Cerebellar cortex (tissue), 1 donor: ENCODE results near the gene CDCP1.
"Not testable (repeated sequence)": the region's sequence is repeated elsewhere in the genome, so short reads cannot be mapped to it uniquely, and the experiment has no call there.

Experiments used
- DNase-seq: peaks from one replicate; pipeline ENCODE4 v3.0.0-alpha.2; 2015; ENCODE audit warnings: low spot score

The CDCP1 gene

DNA sequence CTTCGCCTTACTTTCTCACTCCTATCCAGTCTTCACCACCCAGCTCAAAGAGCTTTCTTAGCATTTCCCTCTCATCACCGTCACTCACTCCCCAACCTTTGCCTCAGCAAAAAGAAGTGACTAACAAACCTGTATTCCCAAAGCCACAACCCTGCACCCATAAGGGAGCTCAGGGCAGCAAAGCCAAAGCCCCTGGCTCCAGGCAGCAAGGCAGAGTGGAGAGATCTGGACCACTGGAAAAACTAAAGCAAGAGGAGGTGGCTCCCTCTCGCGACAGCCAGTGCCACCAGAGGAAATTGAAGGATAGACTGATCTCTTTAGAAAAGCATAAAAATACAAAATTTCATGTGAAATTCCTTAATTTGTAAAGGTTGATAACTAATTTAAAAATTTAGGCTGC is 25.1 kb upstream of the CDCP1 start:
- no peak for DNase-seq

DNA sequence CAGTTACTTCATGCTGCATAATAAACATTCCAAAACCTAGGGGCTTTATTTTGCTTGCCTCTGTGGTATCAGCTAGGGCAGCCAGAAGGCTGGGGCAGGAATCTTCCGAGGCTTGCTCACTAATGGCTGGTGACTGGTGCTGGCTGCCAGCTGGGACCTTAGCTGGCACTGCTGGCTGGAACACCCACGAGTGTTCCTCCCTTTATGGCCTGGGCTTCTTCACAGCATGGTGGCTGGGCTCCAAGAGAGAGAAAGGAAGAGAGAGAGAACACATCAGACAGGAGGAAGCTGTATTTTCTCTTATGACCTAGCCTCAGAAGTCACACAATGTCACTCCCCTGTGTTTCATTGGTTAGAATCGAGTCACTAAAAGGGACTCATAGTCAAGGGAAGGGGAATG is 23.9 kb upstream of the CDCP1 start:
- no peak for DNase-seq

DNA sequence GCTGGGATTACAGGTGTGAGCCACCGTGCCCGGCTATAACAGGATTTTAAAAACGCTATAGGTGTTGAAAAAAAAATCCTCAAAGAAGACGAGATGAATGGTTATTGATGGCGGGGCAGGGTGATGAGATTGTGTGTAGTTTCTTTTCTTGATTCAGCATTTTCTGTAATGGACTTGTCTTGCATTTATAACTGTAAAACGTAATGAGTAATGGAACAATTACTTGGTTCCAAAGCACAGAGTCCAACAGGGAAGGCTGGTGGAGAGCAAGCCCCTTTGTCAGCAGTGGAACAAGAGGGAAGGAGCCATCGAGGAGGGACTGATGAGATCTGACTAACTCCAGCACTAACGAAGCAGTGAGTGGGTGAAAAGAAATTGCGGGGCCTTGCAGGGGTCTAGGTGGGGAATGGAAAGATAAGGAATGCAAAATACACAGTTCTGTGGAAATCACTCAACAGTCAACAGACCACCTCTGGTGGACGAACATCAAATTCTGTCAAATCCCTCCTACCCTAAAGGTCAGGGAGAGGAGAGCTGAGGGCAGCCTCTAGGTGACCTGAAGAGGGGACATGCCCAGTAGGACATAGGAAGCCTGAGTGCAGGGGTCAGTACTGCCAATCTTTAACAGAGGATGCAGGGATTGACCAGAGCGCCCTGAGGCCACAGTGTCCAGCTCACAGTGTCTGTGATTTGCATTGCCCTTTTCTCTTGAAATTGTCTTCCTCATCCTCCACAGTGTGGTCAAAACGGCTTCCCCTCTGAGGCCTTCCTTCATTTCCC is 23.1 kb upstream of the CDCP1 start:
- no peak for DNase-seq

DNA sequence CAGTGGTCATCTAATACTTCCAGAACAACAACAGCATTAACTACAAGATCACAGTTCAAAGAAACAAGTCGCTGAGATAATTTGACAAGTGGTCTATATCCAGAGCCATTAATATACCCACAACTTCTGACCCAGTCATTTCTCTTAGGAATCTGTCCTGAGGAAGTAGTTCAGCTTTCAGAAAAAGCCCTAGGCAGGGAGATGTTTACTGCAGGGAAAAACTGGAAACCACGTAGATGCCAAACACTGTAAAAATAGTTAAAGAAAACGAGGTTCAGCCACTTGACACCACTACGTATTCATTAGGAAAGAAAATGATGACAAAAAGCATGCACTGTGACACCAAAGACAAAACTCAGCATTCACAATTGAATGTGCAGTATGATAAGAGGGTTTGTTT is 22.3 kb upstream of the CDCP1 start:
- DNase-seq, result no peak

DNA sequence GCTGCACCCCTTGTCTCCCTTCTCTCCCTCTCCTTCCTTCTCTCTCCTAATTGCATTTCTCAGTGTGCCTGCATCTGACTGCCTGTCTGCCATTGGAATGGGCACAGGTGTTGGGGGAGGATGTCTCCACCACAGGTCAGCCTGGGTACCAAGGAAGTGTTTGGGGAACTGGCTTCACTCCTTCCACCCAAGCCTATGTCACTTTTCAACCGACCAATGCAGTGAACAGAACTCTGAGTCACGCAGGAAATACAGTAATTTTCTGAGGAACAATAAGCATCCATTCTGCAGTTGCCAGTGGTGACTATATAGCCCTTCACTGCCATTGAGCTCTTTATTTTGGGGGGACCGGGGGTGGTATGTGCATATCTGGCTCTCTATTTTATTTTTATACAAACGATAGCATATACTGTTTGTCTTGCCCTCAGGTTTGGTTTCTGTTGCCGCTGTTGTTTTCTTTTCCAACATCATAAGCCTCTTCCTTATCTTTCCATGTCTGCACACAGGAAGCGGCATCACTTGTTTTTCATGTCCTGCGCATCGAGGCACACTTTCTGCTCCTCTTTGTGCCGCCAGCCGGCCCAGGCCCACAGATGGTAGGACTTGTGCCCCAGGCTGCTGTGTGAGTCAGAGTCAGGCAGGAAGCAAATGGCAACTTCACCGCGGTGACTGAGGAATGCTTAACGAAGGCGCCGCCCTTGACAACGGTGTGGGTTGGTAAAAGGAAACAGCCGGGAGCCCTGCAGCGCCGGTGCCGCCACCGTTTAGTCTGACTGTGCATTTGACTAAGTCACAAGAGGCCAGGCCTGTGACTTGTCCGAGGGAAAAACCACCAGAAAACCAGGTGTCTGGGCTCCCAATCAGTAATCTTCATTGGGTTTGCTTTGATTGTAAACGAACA is 21.1 kb upstream of the CDCP1 start:
- peak; percentile 52 for DNase-seq

DNA sequence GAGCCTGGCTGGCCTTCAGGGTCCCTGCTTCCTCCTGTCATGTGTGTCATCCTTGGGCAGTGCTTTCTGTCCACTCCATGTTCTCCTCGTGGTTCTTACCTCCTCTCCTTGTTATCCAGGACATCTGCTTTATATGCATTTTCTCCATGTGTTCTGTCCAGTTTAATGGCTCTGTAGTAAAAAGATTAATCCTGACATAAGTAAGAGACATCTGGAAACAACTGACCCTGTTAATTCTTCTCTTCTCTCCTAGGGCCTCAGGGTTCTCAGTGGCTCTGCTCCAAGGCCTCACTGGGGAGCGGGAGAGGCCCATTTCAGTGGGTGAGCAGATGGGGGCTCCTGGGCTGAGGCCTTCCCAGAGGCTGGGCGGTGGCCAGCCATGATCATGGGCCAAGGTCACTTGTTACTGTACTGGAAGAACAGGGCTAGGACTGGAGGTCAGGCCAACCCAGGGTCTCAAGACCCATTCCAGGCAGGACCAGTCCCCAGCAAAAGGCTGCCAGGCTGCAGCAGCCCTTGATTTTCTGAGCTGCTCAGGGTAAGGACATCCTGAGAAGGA is 20.2 kb upstream of the CDCP1 start:
- no peak for DNase-seq

DNA sequence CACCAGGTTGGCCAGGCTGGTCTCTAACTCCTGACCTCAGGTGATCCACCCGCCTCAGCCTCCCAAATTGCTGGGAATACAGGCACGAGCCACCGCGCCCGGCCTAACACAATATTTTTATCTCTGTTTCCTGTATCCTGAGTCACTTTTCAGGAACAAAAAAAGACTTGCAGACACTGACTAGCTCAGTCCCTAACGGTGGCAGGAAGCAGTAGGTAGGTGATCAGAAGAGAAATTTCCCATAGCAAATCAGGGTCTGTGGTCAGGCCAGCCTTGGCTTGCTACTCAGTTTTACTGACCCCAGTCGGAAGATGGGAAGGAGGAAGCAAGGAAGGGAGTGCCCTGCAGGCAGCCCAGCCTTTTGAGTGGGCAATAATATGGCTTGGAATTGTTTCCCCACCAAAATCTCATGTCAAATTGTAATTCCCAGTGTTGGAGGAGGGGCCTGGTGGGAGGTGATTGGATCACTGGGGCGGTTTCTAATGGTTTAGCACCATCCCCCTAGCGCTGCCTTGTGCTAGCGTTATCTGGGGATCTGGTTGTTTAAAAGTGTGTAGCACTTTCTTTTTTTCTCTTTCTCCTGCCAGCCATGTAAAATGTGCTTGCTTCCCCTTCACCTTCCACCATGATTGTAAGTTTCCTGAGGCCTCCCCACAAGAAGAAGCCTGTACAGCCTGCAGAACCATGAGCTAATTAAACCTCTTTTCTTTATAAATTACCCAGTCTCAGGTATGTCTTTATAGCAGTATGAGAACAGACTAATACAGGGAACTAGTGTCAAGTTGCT is 19.5 kb upstream of the CDCP1 start:
- no peak for DNase-seq

DNA sequence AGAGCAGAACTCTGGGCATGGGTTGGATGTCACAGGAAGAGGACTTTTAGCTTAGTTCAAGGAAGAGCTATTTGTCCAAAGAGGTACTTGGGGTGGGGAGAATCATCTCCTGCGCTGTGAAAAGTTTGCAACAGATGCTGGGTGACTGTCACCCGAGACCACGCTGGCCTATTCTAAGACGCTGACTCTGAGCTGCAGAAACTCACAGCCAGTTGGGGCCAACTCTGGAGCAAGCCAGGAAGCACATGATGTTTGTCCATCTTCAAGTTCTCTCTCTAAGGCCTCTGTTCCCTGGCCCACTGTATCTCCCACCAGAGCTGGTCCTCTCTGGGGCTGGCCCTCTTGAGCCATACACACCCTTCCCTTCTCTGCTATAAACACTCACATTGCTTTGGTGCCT is 17.9 kb upstream of the CDCP1 start:
- DNase-seq, result no peak

DNA sequence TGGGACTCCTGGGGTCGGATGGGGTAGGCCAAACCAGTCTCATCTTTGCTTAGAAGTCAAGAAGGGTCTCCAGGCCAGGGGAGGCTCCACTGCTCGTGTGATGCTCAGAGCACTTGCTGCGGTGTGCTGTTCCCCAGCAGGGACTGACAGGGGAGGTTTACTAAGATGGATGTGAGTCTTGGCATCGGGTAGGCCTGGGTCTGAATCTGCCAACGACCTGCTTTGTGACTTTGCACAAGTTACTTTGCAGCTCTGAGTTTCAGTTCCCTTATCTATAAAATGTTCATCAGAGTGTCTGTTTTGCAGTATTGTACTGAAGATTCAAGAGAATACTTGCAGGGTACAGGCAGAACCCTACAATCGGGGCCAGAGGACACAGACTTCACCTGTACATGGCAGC is 17.3 kb upstream of the CDCP1 start:
- DNase-seq, result no peak

DNA sequence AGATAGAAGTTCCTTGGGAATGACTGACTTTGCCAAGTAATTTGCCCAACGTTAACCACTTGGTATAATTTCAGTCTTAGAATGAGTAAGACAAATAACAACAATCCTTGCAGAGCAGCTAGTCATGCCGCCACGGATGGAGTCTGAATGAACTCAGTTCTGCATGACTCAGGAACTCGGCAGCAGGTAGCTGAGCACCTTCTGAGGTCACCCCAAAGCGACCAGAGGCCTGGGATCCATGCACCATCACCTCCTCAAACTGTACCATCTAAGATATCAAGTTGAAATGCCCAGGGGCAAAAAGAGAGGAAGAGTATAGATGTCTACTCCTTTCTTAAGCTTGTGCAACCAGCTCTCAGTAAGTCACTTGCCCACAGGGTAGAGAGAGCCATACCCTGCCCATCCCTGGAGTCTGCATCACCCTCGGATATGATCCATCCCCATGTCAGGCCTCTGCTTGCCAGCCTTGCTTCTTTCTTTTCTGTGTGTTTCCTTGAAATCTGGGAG is 8.5 kb upstream of the CDCP1 start:
- DNase-seq, result no peak

DNA sequence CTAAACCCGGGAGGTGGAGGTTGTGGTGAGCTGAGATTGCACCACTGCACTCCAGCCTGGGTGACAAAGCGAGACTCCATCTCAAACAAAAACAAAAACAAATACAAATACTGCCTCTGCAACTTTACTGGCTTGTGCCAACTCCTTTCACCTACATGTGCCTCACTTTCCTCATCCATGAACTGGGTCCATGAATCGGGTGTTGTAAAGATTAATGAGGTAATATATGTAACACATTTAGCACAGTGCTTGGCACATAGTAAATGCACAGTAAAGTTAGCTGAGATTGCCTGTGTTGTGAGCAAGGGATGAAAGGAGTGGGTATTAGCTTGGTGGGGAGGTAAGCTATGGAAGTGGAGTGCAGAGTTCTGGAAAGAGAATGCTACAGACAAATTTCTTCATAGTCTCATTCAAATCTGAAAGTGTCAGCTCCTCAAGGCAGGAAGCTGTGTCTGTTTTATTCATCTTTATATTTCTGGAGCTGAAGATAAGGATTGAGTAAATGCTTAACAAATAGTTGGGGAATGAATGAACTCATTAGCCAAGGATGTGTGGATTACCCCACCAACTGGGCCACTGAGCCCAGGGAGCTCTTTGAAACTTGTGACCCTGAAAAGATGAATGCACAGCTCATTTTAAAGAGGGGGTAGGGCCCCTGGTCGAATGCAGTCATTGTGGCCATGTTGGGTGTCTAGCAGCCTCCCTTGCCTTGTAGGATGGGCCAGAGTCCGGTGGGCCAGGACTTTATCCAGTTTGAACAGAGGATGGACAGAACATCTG is 7.7 kb upstream of the CDCP1 start:
- DNase-seq, result no peak

DNA sequence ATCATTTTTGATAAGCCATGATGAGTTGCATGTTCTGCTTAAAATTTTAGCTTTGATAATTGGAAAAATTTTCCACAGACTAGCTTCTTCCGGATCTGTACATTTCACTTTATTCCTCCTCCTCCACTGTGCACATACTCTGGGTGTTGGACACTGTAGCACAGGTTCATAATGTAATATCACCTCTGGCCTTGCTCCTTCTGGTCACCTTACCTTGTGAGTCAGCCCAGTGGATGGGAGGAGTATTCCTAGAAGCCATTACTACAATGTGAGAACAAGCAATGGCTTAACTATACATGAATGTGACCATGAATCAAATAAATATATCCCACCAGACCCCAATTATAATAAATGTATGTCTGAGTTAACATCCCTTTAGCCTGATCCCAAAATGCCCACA is 6.1 kb upstream of the CDCP1 start:
- DNase-seq, result no peak

DNA sequence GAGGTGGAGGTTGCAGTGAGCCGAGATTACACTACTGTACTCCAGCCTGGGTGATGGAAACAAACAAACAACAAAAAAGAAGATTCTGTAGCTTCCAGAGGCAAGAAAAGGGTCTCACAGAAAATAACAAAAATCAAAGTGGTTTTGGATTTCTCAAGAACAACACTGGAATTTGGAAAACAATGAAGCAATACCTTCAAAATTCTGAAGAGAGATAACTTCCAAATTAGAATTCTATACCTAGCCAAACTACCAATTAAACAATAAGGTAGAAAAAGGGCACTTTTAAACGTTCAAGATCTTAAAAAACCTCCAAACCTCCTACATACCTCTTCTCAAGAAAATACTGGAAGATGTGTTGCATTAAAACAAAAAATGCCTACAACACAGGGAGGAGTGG is 4.9 kb upstream of the CDCP1 start:
- no peak for DNase-seq

DNA sequence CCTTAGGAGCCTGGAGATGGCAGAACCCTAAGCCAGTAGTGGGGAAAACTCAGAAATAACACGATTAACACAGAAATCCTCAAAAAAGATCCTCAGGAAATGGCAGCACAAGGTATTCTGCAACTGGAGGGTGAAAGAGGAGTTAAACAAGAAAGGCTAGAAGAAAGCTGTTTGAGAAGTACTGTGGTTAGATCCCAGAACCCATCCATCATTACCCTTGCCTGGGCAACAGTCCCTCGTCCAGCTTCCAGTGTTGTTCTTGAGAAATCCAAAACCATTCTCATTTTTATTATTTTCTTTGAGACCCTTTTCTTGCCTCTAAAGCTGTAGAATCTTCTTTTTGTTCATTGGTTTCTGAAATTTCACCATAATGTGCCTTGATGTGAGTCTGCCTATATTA is 2.7 kb upstream of the CDCP1 start:
- DNase-seq, result no peak

DNA sequence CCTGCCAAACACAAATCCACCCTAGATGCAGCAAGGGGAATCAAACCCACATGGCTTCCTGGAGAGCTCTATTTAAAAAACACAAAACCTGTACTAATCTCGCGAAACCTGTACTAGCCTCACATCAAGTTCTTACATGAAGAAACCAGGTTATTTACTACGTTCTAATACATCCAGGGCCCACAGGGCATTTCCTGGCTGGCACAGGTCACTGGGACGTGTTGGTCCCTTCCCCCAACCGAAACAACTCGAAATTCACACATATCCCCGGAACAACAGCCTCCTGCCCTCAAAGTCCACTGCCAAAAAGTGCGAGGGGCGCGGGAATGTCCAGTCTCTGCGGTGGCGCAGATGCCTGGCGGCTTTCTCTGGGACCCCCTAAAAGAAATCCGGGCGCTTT is 955 bp downstream of the CDCP1 start:
- DNase-seq, result no peak

DNA sequence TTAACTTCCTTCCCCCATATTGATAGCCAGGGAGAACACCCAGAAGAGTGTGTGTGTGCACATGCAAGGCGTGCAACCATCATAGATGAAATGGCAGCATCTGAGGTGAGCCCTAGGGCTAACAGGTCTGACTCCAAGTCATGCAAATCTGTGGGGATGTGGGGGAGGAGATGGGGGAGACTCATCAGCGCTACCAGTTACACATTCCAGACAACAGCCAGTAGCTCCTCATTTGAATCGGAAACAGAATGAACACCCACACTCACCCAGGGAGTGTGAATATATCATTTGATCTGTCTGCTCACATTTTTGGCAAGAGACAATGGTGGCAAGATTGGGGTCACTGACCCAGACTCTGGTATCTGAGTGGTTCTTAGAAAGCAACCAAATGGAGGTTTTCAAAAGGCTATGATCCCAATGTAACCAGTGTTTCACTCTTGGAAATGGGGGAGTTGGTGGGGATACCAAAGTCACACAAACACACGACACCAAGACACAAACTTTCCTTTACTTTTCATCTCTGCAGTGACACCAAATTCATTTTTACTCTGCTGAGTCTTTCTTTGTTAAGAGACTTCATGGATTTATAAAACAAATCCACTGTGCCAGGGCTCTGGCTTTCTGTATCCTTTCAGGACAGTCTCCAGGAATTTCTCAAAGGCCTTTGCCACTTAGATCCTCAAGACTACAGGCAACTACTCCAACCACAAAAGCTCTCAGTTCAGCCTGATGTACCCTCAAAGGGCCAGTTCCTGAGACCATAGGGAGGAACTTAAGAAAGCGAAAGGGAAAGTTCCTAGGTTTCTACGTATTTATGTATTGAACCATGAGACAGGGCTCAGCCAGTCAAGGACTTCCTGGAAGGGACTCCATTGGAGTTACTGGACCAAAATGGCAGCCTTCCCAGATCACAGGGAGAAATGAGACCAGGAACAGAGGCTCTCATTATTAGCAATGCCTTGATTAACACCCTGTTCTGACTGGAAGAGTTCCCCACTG is 2.2 kb downstream of the CDCP1 start:
- no peak for DNase-seq

DNA sequence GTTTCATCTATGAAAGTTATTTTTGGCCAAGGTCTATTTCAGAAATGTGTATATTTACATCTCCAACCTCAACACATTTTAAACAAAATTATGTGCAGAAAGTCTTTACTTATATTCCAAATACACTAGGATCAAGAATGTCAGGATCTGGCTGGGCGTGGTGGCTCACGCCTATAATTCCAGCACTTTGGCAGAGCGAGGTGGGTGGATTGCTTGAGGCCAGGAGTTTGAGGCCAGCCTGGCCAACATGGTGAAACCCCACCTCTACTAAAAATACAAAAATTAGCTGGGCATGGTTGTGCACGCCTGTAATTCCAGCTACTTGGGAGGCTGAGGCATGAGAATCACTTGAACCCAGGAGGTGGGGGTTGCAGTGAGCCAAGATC is 5.4 kb downstream of the CDCP1 start:
- not testable (repeated sequence) for DNase-seq

DNA sequence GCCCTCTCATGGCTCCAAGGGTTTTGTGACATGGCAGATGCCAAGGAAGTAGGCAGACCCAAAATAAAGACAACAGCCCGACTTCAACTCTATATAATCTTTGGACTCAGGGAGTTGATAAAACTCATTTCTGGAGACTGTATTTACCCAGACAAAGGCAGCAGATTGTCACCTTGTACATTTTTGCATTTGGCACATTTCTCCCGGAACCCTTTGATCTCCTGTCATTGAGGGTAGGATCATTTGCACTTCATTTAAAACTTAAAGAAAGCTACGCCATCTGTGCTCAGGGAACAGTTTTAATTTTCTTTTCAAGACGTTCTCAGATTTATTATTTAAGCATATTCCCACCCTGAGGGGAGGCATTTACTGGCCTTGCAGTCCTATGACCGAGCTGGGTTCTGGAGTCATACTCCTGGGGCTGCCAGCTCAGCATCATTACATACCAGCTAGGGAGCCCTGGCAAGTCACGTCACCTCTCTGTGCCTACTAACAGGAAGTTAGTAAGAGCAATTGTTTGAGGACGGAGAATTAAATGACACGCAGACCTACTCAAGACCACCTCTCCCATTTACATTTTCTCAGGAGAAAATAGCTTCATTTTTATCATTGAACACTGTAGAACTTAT is 5.9 kb downstream of the CDCP1 start:
- DNase-seq, result no peak

DNA sequence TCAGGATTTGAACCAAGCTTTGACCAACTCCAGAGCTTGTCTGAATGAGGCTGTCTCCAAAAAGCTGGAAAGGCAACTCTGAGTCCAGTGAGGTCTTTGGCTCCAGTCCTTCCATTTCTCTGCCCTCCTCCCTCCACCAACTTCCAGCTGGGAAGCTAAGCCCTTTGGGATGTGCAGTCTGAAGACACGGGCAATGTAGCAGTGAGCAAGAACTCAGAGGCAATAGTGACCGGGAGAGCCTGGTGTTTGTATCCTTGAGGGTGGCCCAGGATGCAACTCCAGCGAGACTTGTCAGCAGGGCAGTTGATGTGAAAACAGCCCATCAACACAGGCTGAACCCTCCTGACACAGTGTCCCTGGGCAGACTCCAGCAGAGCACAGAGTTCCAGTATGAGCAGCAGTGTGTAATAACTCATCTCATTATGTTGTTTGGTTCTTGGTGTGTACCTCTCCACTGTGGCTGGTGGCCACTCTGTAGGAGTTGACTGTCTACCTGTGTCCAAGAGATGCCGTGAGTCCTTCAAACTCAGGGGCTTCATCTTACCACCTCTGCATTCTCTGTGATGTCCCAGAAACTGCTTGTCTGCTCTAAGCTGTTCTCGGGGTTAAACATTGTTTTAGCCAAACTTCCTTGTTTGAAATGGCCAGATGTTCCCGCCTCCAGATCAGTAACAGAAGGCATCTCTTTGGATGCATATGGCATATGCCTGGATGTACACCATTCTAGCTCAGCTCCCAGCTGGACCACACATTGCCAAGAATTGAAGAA is 6.6 kb downstream of the CDCP1 start:
- no peak for DNase-seq
